IMR-90 (cell line): Measurements from ENCODE around the gene USP10.

Experiments
- MAFK ChIP-seq: IDR thresholded peaks from 2 replicates; pipeline ENCODE4 v1.6.1; 2012; ENCODE audit warnings: low read depth, low read length, improper control_type of control experiment
- MAZ ChIP-seq: IDR thresholded peaks from 2 replicates; pipeline ENCODE4 v1.6.1; 2012; ENCODE audit warnings: low read depth, mild to moderate bottlenecking, low read length, improper control_type of control experiment, moderate library complexity, borderline replicate concordance
- POLR2A ChIP-seq: IDR thresholded peaks from 2 replicates; pipeline ENCODE4 v1.6.1; 2012; ENCODE audit warnings: mild to moderate bottlenecking, low read depth, low read length
- RAD21 ChIP-seq: IDR thresholded peaks from 2 replicates; pipeline ENCODE4 v1.6.1; 2012; ENCODE audit warnings: low read length, improper control_type of control experiment
- RCOR1 ChIP-seq: IDR thresholded peaks from 2 replicates; pipeline ENCODE4 v1.6.1; 2012; ENCODE audit warnings: mild to moderate bottlenecking, low read length, improper control_type of control experiment; ENCODE audit not compliant: insufficient replicate concordance
- RFX5 ChIP-seq: IDR thresholded peaks from 2 replicates; pipeline ENCODE4 v1.8.0; 2012; ENCODE audit warnings: low read depth, mild to moderate bottlenecking, low read length, moderate library complexity
- SMC3 ChIP-seq: fragments of 150-350 bp; IDR thresholded peaks from 2 replicates; pipeline ENCODE4 v1.6.1; 2016; ENCODE audit warnings: low read depth, mild to moderate bottlenecking, antibody characterized with exemption, low read length, moderate library complexity
- TF ChIP-seq, protein P1 (sequence below): conservative IDR thresholded peaks from 2 replicates; pipeline ENCODE4 v1.5.1; 2012; ENCODE audit warnings: mild to moderate bottlenecking, low read depth, low read length, improper control_type of control experiment
- TF ChIP-seq, protein P2 (sequence below): fragments of 150-350 bp; IDR thresholded peaks from 2 replicates; pipeline ENCODE4 v1.6.1; 2017; ENCODE audit warnings: mild to moderate bottlenecking, antibody characterized with exemption, low read length, low read depth

DNA sequence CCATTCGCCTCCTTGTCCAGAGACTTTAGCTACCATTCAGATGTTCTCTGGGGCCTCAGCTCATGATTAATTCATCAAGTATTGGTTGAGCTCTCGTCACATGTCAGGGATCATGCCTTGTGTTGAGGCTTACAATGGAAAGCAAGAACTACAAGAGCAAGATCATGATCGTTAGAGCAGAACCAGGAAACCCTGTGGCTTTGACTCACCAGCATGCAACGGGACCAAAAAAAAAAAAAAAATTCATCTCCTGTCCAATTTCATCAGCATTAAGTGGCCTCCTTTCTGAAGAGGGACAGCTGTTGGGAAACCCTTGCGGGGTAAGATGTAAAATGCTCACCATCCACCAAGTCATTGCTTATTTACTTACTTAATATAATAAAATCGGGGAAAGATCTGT lies 12.1 kb upstream of the USP10 start:
- TF ChIP-seq, protein P1, sequence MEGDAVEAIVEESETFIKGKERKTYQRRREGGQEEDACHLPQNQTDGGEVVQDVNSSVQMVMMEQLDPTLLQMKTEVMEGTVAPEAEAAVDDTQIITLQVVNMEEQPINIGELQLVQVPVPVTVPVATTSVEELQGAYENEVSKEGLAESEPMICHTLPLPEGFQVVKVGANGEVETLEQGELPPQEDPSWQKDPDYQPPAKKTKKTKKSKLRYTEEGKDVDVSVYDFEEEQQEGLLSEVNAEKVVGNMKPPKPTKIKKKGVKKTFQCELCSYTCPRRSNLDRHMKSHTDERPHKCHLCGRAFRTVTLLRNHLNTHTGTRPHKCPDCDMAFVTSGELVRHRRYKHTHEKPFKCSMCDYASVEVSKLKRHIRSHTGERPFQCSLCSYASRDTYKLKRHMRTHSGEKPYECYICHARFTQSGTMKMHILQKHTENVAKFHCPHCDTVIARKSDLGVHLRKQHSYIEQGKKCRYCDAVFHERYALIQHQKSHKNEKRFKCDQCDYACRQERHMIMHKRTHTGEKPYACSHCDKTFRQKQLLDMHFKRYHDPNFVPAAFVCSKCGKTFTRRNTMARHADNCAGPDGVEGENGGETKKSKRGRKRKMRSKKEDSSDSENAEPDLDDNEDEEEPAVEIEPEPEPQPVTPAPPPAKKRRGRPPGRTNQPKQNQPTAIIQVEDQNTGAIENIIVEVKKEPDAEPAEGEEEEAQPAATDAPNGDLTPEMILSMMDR: no peak
- TF ChIP-seq POLR2A (no peak), RFX5 (no peak), MAFK (0 out of 2 replicates have a peak, but pooled peaks have one; percentile 3), RAD21 (no peak), SMC3 (no peak), RCOR1 (no peak), MAZ (no peak)
- TF ChIP-seq, protein P2, sequence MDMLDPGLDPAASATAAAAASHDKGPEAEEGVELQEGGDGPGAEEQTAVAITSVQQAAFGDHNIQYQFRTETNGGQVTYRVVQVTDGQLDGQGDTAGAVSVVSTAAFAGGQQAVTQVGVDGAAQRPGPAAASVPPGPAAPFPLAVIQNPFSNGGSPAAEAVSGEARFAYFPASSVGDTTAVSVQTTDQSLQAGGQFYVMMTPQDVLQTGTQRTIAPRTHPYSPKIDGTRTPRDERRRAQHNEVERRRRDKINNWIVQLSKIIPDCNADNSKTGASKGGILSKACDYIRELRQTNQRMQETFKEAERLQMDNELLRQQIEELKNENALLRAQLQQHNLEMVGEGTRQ: peak; percentile 80
